ENCODE measurements around the gene URM1.
A peak's percentile ranks its signal among the peaks of the same experiment; 100 is the strongest.

URM1 gene

GRCh38 chr9:128429513-128430086, 58.4 kb downstream of the URM1 start:
- DNase-seq (ENCODE audit: low spot score): peak; percentile 72

GRCh38 chr9:128431207-128431606, 60.0 kb downstream of the URM1 start:
- DNase-seq (ENCODE audit: low spot score): no peak

GRCh38 chr9:128434340-128434739, 63.2 kb downstream of the URM1 start:
- DNase-seq (ENCODE audit: low spot score): no peak

GRCh38 chr9:128435611-128436010, 64.4 kb downstream of the URM1 start:
- DNase-seq (ENCODE audit: low spot score): no peak

GRCh38 chr9:128438343-128439109, 67.4 kb downstream of the URM1 start:
- DNase-seq (ENCODE audit: low spot score): peak; percentile 90

GRCh38 chr9:128439273-128439672, 68.1 kb downstream of the URM1 start:
- DNase-seq (ENCODE audit: low spot score): no peak
